GM18520 (cell line): ENCODE measurements around the gene CLCN1.

Experiments
- ATAC-seq: cut with Tn5 transposase; IDR thresholded peaks from one replicate; pipeline ENCODE4 v1.9.1; 2021; ENCODE audit not compliant: unreplicated experiment

Gene CLCN1

GRCh38 chr7:143395187-143396149, 79.6 kb downstream of the CLCN1 start:
- ATAC-seq = no peak

GRCh38 chr7:143396182-143396581, 80.3 kb downstream of the CLCN1 start:
- no peak for ATAC-seq

- ATAC-seq = no peak
Observed at GRCh38 chr7:143396625-143397556, 81.0 kb downstream of the CLCN1 start.

- no peak for ATAC-seq
Observed at GRCh38 chr7:143397710-143398530, 82.0 kb downstream of the CLCN1 start.

GRCh38 chr7:143398616-143399015, 82.7 kb downstream of the CLCN1 start:
- no peak for ATAC-seq

GRCh38 chr7:143399151-143399550, 83.2 kb downstream of the CLCN1 start:
- no peak for ATAC-seq

- no peak for ATAC-seq
Observed at GRCh38 chr7:143399642-143400041, 83.7 kb downstream of the CLCN1 start.

- ATAC-seq = no peak
Observed at GRCh38 chr7:143401265-143401664, 85.4 kb downstream of the CLCN1 start.
